GM18909 (cell line): Measurements from ENCODE around the gene NPVF.

Source experiments
- ATAC-seq: cut with Tn5 transposase; IDR thresholded peaks from one replicate; pipeline ENCODE4 v1.9.1; 2021; ENCODE audit warnings: mild to moderate bottlenecking; ENCODE audit not compliant: unreplicated experiment, poor library complexity

The NPVF gene

GRCh38 chr7:25238066-25238725, 9.9 kb upstream of the NPVF start:
- ATAC-seq, result no peak

GRCh38 chr7:25235471-25235870, 7.2 kb upstream of the NPVF start:
- ATAC-seq, result no peak

GRCh38 chr7:25234336-25234735, 6.0 kb upstream of the NPVF start:
- no peak for ATAC-seq

- ATAC-seq, result no peak
Observed at GRCh38 chr7:25223206-25223605, 5.1 kb downstream of the NPVF start.

GRCh38 chr7:25222666-25223065, 5.6 kb downstream of the NPVF start:
- no peak for ATAC-seq

GRCh38 chr7:25221009-25221408, 7.3 kb downstream of the NPVF start:
- ATAC-seq, result no peak

GRCh38 chr7:25218191-25218590, 10.1 kb downstream of the NPVF start:
- no peak for ATAC-seq

GRCh38 chr7:25216837-25217236, 11.4 kb downstream of the NPVF start:
- ATAC-seq, result no peak

GRCh38 chr7:25215694-25216335, 12.5 kb downstream of the NPVF start:
- no peak for ATAC-seq

GRCh38 chr7:25208525-25209221, 19.6 kb downstream of the NPVF start:
- ATAC-seq, result no peak

- ATAC-seq, result no peak
Observed at GRCh38 chr7:25207887-25208286, 20.4 kb downstream of the NPVF start.

GRCh38 chr7:25206765-25207164, 21.5 kb downstream of the NPVF start:
- ATAC-seq, result no peak

GRCh38 chr7:25196132-25196896, 32.0 kb downstream of the NPVF start:
- ATAC-seq, result no peak

- ATAC-seq, result no peak
Observed at GRCh38 chr7:25194036-25194435, 34.2 kb downstream of the NPVF start.

GRCh38 chr7:25192043-25192442, 36.2 kb downstream of the NPVF start:
- no peak for ATAC-seq

GRCh38 chr7:25189197-25189596, 39.1 kb downstream of the NPVF start:
- ATAC-seq, result no peak

GRCh38 chr7:25187932-25188331, 40.4 kb downstream of the NPVF start:
- ATAC-seq, result no peak

- ATAC-seq, result no peak
Observed at GRCh38 chr7:25186436-25186835, 41.9 kb downstream of the NPVF start.

GRCh38 chr7:25181532-25181931, 46.8 kb downstream of the NPVF start:
- ATAC-seq, result no peak

GRCh38 chr7:25180946-25181345, 47.3 kb downstream of the NPVF start:
- ATAC-seq, result no peak

GRCh38 chr7:25180592-25180923, 47.7 kb downstream of the NPVF start:
- peak; percentile 46 for ATAC-seq
